Spleen (tissue), 7 donors: ENCODE measurements around the gene MTFR1L.

Experiments
- CTCF ChIP-seq, 11 experiments: fragments of 200-600 bp in 7 of 11; fragments of 450-650 bp in 4 of 11; sonication (generic) in 4 of 11; IDR thresholded peaks in 8 of 11; conservative IDR thresholded peaks in 3 of 11; 1 replicate in 7 of 11; 2 replicates in 4 of 11; pipeline versions ENCODE4 v1.4.0 to v1.8.0; 2016 to 2021; ENCODE audit warnings: antibody characterized with exemption in 11 of 11, inconsistent platforms in 4 of 11, mild to moderate bottlenecking in 1 of 11
- POLR2A ChIP-seq, 3 donors: fragments of 450-650 bp; IDR thresholded peaks; one replicate each; pipeline ENCODE4 v1.5.1; 2017; ENCODE audit warnings: antibody characterized with exemption in 3 of 3, mild to moderate bottlenecking in 1 of 3
- donor health status: DM: no; HTN: no; CAD: no; lungs with moderate emphysema.
- donor health status: DM: no; HTN: no; CAD: no.
- donor health status: DM: no; HTN: no; CAD: no.

GRCh38 chr1:25820247-25821111 lies 725 bp downstream of the MTFR1L start:
- TF ChIP-seq CTCF (IDR thresholded peaks at IDR 0.05 in 8 of 11, conservative IDR thresholded peaks at IDR 0.05 in 3 of 11) (no peak), POLR2A (IDR thresholded peaks at IDR 0.05) (no peak)
